ENCODE data around the gene CEBPE. TPM values are rescaled to one million over a fixed set of nuclear protein-coding genes. Genes with fewer than 3 reads are reported as not detected.

The CEBPE gene
- total RNA-seq, 4 donors from 2014 or later: not detected

- H3K9me3 ChIP-seq: no peaks in the 10 kb centered on the region
- H3K4me1 ChIP-seq: no peaks in the 10 kb centered on the region
- H3K4me3 ChIP-seq: no peak overlapping the region
- in situ Hi-C loops (cut with MboI; ENCODE audit: low sequenced_read_pairs in 4 of 4): no loop called here
- intact Hi-C loops (cut with DNase I; ENCODE audit: low total_unique reads): no loop called here
- no peak for DNase-seq
- H3K36me3 ChIP-seq: peaks cover 3 to 91% of the 10 kb centered on the region in 2 donors
- no peak overlapping the region for H3K27ac ChIP-seq
- no peaks in the 10 kb centered on the region for H3K27me3 ChIP-seq
- no peak for ATAC-seq
- no peak for TF ChIP-seq POLR2A (IDR thresholded peaks at IDR 0.05)
- TF ChIP-seq, protein P1, sequence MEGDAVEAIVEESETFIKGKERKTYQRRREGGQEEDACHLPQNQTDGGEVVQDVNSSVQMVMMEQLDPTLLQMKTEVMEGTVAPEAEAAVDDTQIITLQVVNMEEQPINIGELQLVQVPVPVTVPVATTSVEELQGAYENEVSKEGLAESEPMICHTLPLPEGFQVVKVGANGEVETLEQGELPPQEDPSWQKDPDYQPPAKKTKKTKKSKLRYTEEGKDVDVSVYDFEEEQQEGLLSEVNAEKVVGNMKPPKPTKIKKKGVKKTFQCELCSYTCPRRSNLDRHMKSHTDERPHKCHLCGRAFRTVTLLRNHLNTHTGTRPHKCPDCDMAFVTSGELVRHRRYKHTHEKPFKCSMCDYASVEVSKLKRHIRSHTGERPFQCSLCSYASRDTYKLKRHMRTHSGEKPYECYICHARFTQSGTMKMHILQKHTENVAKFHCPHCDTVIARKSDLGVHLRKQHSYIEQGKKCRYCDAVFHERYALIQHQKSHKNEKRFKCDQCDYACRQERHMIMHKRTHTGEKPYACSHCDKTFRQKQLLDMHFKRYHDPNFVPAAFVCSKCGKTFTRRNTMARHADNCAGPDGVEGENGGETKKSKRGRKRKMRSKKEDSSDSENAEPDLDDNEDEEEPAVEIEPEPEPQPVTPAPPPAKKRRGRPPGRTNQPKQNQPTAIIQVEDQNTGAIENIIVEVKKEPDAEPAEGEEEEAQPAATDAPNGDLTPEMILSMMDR (IDR thresholded peaks at IDR 0.05 in 4 of 5, conservative IDR thresholded peaks at IDR 0.05 in 1 of 5): no peak
Observed at GRCh38 chr14:23086565-23086964, 32.5 kb downstream of the CEBPE start.

DNA sequence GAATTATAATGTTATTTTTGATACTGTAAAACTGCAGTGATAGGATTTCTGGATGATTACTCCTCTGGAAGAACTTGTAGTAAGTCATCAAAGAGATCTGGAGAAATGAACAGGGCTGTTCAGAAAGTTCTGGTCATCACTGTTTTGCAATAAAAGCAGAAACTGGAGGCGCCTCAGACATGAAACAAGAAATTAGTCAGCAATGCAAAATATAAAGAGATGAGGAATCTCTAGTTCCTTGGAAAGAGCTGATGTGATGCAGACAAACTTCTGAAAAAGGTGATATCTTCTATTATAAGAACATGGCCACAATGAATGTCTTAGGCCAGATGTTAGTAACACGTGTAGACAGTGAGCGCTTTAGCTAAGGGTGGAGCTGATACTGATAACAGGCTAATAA is 33.6 kb downstream of the CEBPE start:
- H3K4me1 ChIP-seq: no peaks in the 10 kb centered on the region
- no peak for TF ChIP-seq POLR2A (IDR thresholded peaks at IDR 0.05)
- TF ChIP-seq, protein P1 (IDR thresholded peaks at IDR 0.05 in 4 of 5, conservative IDR thresholded peaks at IDR 0.05 in 1 of 5): no peak
- in situ Hi-C loops (cut with MboI; ENCODE audit: low sequenced_read_pairs in 4 of 4): no loop called here
- peaks cover 3 to 92% of the 10 kb centered on the region in 2 donors for H3K36me3 ChIP-seq
- no peak overlapping the region for H3K27ac ChIP-seq
- no peaks in the 10 kb centered on the region for H3K9me3 ChIP-seq
- H3K4me3 ChIP-seq: no peak overlapping the region
- ATAC-seq (no peak), DNase-seq (no peak)
- no peaks in the 10 kb centered on the region for H3K27me3 ChIP-seq
- intact Hi-C loops (cut with DNase I; ENCODE audit: low total_unique reads): no loop called here

- H3K27ac ChIP-seq: peak overlapping the region in 2 of 4 donors; percentile 71 to 82
- DNase-seq: no peak
- H3K27me3 ChIP-seq: no peaks in the 10 kb centered on the region
- H3K4me1 ChIP-seq: peaks cover 0 to 23% of the 10 kb centered on the region in 2 donors
- in situ Hi-C loops (cut with MboI; ENCODE audit: low sequenced_read_pairs in 4 of 4): no loop called here
- intact Hi-C loops (cut with DNase I; ENCODE audit: low total_unique reads): no loop called here
- H3K36me3 ChIP-seq: peaks cover 9 to 95% of the 10 kb centered on the region in 2 donors
- no peak for ATAC-seq
- TF ChIP-seq POLR2A (IDR thresholded peaks at IDR 0.05): no peak
- TF ChIP-seq, protein P1 (IDR thresholded peaks at IDR 0.05 in 4 of 5, conservative IDR thresholded peaks at IDR 0.05 in 1 of 5): no peak
- no peak overlapping the region for H3K4me3 ChIP-seq
- H3K9me3 ChIP-seq: no peaks in the 10 kb centered on the region
Observed at GRCh38 chr14:23080474-23080873, 38.6 kb downstream of the CEBPE start.

DNA sequence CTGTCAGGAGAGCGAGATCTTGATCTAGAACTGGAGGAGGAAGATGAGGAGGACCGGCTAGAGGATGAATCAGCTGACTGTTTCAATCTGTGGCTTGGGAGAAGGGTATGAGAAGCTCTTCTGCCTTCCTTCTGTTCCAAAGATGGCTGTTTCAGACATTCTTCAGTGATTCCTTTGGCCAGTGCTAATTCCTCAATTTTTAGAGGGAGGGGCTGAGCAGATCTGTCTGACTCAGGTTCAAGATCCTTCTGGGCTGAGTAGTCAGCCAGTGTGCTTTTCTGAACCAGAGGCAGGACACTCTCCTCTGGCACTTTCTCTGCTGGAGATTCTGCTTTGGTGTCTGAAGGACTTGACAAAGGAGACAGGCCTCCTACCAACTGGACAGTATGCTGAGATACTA is 39.3 kb downstream of the CEBPE start:
- in situ Hi-C loops (cut with MboI; ENCODE audit: low sequenced_read_pairs in 4 of 4) (no loop called here), intact Hi-C loops (cut with DNase I; ENCODE audit: low total_unique reads) (loop anchor here (2.0 to 5.0 kb wide), 2 partner anchors 15 to 218 kb away; partner anchors contain the start of genes ACIN1 and C14orf119)
- peaks cover 0 to 23% of the 10 kb centered on the region in 2 donors for H3K4me1 ChIP-seq
- ATAC-seq (no peak), DNase-seq (no peak)
- no peaks in the 10 kb centered on the region for H3K9me3 ChIP-seq
- no peak overlapping the region for H3K4me3 ChIP-seq
- peaks cover 9 to 97% of the 10 kb centered on the region in 2 donors for H3K36me3 ChIP-seq
- TF ChIP-seq, protein P1 (IDR thresholded peaks at IDR 0.05 in 4 of 5, conservative IDR thresholded peaks at IDR 0.05 in 1 of 5): no peak
- TF ChIP-seq POLR2A (IDR thresholded peaks at IDR 0.05): no peak
- H3K27me3 ChIP-seq: no peaks in the 10 kb centered on the region
- peak overlapping the region; percentile 71 to 87 (median 84) for H3K27ac ChIP-seq

DNA sequence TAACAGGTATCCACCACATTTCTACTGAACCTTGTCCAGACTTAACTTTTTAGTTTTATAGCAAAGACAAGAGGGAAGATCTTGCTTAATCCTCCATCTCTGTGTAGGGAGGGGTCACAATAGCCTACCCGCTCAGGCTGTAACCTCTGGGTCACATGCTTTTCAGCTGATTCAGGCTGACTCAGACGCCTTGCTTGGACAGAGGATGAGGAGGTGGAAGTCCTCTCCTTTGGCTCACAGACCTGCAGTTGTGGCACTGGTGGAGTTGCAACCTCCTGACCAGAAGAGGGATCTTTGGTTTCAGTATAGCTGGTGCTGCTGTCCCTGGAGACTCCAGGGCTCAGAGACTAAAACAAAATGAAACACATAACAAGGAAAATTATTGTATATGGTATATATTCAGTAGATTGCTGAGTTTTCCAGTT is 40.4 kb downstream of the CEBPE start:
- DNase-seq (peak; percentile 89 to 95), ATAC-seq (peak; percentile 99)
- TF ChIP-seq, protein P1 (IDR thresholded peaks at IDR 0.05 in 4 of 5, conservative IDR thresholded peaks at IDR 0.05 in 1 of 5): no peak
- peak in 1 of 2 donors; percentile 47 for TF ChIP-seq POLR2A (IDR thresholded peaks at IDR 0.05)
- intact Hi-C loops (cut with DNase I; ENCODE audit: low total_unique reads): loop anchor here (2.0 to 5.0 kb wide), 2 partner anchors 16 to 219 kb away; partner anchors contain the start of genes ACIN1 and C14orf119
- Histone ChIP-seq H3K27ac (peak overlapping the region; percentile 71 to 87 (median 84)), H3K27me3 (no peaks in the 10 kb centered on the region), H3K36me3 (peaks cover 9 to 93% of the 10 kb centered on the region in 2 donors), H3K4me3 (no peak overlapping the region), H3K4me1 (peaks cover 0 to 23% of the 10 kb centered on the region in 2 donors), H3K9me3 (no peaks in the 10 kb centered on the region)
- in situ Hi-C loops (cut with MboI; ENCODE audit: low sequenced_read_pairs in 4 of 4): no loop called here
